RWPE1 (cell line): ENCODE data around the gene CASP3.
"Not testable (repeated sequence)": the region's sequence is repeated elsewhere in the genome, so short reads cannot be mapped to it uniquely, and the experiment has no call there.

ENCODE experiments used
- CTCF ChIA-PET: fragments of 350-600 bp; sonication (Branson Sonifier 250); formaldehyde crosslinking; extraction: SDS; loops from one replicate; lab custom pipeline; 2021; lab: Yijun Ruan, JAX
- POLR2A ChIA-PET: fragments of 400-600 bp; formaldehyde crosslinking; extraction: SDS; loops from one replicate; lab custom pipeline; 2020; ENCODE audit warnings: antibody characterized with exemption; ENCODE audit not compliant: low non-redundant PET; lab: Yijun Ruan, JAX
- DNase-seq: peaks from one replicate; pipeline ENCODE4 v3.0.0; 2012; ENCODE audit warnings: low spot score
- H3K27ac ChIP-seq: fragments of 450-650 bp; 2 replicates; pipeline ENCODE4 v1.5.1; 2017
- TF ChIP-seq, protein P1 (sequence below): fragments of 450-650 bp; conservative IDR thresholded peaks from 2 replicates; pipeline ENCODE4 v1.5.1; 2017; ENCODE audit warnings: low read depth, mild to moderate bottlenecking

The CASP3 gene

DNA sequence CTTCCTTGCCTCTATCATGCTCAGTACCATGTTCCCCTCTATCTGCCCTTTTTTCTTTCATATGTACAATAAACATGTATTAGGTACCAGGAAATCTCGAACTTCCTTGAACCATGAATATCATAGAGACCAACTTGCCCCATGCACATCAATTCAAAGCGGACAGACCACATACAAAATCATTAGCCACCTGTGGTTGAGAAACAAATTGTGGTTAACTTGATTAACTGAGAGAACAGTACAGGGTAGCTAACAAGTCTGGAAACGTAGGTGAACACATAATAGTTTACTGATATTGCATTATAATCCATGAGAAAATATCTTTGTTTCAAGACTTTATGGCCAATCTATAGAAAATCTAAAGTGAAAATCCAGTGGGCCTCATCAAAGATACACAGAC, 8.2 kb downstream of the CASP3 start:
- TF ChIP-seq, protein P1, sequence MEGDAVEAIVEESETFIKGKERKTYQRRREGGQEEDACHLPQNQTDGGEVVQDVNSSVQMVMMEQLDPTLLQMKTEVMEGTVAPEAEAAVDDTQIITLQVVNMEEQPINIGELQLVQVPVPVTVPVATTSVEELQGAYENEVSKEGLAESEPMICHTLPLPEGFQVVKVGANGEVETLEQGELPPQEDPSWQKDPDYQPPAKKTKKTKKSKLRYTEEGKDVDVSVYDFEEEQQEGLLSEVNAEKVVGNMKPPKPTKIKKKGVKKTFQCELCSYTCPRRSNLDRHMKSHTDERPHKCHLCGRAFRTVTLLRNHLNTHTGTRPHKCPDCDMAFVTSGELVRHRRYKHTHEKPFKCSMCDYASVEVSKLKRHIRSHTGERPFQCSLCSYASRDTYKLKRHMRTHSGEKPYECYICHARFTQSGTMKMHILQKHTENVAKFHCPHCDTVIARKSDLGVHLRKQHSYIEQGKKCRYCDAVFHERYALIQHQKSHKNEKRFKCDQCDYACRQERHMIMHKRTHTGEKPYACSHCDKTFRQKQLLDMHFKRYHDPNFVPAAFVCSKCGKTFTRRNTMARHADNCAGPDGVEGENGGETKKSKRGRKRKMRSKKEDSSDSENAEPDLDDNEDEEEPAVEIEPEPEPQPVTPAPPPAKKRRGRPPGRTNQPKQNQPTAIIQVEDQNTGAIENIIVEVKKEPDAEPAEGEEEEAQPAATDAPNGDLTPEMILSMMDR: no peak
- CTCF ChIA-PET: interaction anchor here (0.6 kb wide), 1 partner anchor 19 kb away, joined by 3 read pairs; no protein-coding TSS in a partner anchor
- POLR2A ChIA-PET: no interaction called here

DNA sequence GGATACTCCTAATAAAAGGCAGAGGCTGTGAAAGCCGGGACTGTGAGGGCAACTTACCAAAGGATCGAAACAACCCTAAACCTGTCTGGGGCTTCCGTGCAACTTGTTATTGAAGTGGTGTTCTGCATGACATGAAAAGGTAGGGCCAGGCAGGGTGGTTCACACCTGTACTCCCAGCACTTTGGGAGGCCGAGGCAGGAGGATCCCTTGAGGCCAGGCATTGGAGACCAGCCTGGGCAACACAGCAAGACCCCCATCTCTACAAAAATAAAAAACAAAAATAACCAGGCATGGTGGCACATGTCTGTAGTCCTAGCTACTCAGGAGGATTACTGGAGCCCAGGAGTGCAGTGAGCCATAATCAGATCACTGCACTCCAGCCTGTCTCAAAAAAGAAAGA, 12.3 kb downstream of the CASP3 start:
- no peak overlapping the region for H3K27ac ChIP-seq
- POLR2A ChIA-PET: no interaction called here
- TF ChIP-seq, protein P1: no peak
- CTCF ChIA-PET: interaction anchor here (0.5 to 0.7 kb wide), 2 partner anchors 89 to 199 kb away, joined by 4 to 6 read pairs; no protein-coding TSS in a partner anchor
- DNase-seq: no peak

More for the DNA sequence above, 8.2 kb downstream of the CASP3 start:
- H3K27ac ChIP-seq: no peak overlapping the region
- no peak for DNase-seq

DNA sequence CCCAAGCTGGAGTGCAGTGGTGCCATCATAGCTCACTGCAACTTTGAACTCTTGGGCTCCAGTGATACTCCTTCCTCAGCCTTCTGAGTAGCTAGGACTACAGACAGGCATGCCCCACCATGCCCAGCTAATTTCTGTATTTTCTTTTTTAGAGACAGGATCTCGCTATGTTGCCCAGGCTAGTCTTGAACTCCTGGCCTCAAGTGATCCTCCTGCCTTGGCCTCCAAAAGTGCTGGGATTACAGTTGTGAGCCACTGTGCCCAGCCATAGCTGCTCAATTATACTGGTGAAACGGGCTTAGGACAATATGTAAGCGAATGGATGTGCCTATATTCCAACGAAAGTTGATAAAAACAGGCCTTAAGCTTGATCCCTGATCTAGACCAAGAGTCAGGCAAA, 13.1 kb downstream of the CASP3 start:
- TF ChIP-seq, protein P1: no peak
- ChIA-PET POLR2A (no interaction called here), CTCF (no interaction called here)
- DNase-seq: no peak
- no peak overlapping the region for H3K27ac ChIP-seq

GRCh38 chr4:184635381-184635780, 13.9 kb downstream of the CASP3 start:
- ChIA-PET CTCF (no interaction called here), POLR2A (no interaction called here)
- no peak for DNase-seq
- H3K27ac ChIP-seq: no peak overlapping the region
- TF ChIP-seq, protein P1: no peak

- no peak overlapping the region for H3K27ac ChIP-seq
- TF ChIP-seq, protein P1: no peak
- ChIA-PET CTCF (no interaction called here), POLR2A (no interaction called here)
- DNase-seq: no peak
Measured at GRCh38 chr4:184632842-184633241, 16.4 kb downstream of the CASP3 start.

DNA sequence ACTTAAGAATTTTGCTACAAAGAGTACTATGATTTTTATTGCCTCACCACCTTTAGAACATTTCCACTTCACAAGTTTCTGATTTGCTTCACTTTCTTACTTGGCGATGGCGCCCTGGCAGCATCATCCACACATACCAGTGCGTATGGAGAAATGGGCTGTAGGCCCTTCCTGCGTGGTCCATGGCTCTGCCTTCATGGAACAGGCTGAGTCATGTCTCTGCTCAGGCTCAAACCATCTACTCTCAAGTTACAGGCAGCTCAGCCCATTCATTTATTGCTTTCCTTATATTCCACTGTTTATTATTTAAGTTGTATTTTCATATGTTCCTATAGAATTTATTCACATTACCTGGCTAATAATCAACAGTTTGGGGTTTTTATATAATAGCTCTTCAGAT, 21.1 kb downstream of the CASP3 start:
- TF ChIP-seq, protein P1: no peak
- POLR2A ChIA-PET: no interaction called here
- no peak overlapping the region for H3K27ac ChIP-seq
- CTCF ChIA-PET: interaction anchor here (0.6 kb wide), 3 partner anchors 12 to 284 kb away, joined by 3 read pairs; no protein-coding TSS in a partner anchor
- DNase-seq: no peak

GRCh38 chr4:184625783-184626596, 23.3 kb downstream of the CASP3 start:
- POLR2A ChIA-PET, DNase-seq, H3K27ac ChIP-seq, CTCF ChIA-PET: not testable (repeated sequence)
